SU-DHL-6 (cell line): ENCODE data around the gene DGKG.

Source experiments
- EZH2phosphoT487 ChIP-seq: fragments of 200-600 bp; sonication (generic), shearing (Covaris generic); conservative IDR thresholded peaks from 2 replicates; pipeline ENCODE4 v1.6.1; 2018; ENCODE audit warnings: mild to moderate bottlenecking, antibody characterized with exemption, low read length, moderate library complexity, mixed read lengths
- TF ChIP-seq, protein P1 (sequence below): fragments of 200-600 bp; sonication (generic); IDR thresholded peaks from one replicate; pipeline ENCODE4 v1.5.1; 2017; ENCODE audit warnings: antibody characterized with exemption, mild to moderate bottlenecking, low read length, moderate library complexity; ENCODE audit not compliant: insufficient read depth, poor library complexity, severe bottlenecking

DNA sequence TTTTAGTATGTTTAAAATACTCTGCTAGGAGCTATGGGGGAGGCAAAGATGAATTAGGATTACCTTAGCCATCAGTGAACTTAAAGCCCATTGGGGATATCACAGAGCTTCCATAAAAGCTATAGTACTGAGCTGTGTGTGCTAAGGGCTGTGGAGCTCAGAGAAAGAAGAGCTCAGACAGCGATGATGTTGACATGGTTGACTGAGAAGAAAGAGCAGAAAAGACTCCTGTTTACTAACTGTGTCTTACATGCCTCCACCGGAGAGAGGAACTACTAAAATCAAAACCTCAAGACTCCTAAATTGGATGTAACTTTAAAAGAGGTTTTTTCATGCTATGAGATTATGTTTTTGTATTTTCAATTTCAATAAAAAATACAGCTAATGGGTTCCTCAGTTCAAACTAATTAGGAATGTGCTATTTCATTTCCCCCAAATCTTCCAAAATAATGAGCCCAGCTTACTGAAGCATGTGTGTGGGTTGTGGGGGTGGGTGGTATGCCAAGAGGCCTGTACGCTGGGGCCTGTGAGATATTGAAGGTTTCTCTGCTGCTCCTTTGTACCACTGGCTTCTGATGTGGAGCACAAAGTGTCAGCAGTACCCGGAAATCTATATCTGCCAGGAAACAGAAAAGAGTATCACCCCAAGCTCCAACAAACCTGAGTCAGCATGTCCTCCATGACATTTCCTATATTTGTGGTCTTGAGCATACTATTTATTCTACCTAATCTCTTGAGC lies 22.7 kb downstream of the DGKG start:
- no peak for TF ChIP-seq EZH2phosphoT487
- TF ChIP-seq, protein P1, sequence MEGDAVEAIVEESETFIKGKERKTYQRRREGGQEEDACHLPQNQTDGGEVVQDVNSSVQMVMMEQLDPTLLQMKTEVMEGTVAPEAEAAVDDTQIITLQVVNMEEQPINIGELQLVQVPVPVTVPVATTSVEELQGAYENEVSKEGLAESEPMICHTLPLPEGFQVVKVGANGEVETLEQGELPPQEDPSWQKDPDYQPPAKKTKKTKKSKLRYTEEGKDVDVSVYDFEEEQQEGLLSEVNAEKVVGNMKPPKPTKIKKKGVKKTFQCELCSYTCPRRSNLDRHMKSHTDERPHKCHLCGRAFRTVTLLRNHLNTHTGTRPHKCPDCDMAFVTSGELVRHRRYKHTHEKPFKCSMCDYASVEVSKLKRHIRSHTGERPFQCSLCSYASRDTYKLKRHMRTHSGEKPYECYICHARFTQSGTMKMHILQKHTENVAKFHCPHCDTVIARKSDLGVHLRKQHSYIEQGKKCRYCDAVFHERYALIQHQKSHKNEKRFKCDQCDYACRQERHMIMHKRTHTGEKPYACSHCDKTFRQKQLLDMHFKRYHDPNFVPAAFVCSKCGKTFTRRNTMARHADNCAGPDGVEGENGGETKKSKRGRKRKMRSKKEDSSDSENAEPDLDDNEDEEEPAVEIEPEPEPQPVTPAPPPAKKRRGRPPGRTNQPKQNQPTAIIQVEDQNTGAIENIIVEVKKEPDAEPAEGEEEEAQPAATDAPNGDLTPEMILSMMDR, result no peak
